Mesenchymal stem cell (in vitro differentiated cells and primary cell): ENCODE measurements around the gene AP3B1.
A peak's percentile ranks its signal among the peaks of the same experiment; 100 is the strongest.

Source experiments
- DNase-seq: peaks from one replicate; pipeline ENCODE4 v3.0.0-alpha.2; 2013
- H2AFZ ChIP-seq: one replicate; pipeline ENCODE4 v1.6.1; 2013; ENCODE audit warnings: low read depth, mild to moderate bottlenecking, control low read depth, inconsistent platforms, low read length, moderate library complexity
- H2AK5ac ChIP-seq: 2 replicates; pipeline ENCODE4 v1.6.1; 2013; ENCODE audit warnings: low read length, moderate library complexity, mild to moderate bottlenecking, inconsistent platforms; ENCODE audit not compliant: severe bottlenecking
- H2BK120ac ChIP-seq: one replicate; pipeline ENCODE4 v1.6.1; 2013; ENCODE audit warnings: low read depth, mild to moderate bottlenecking, inconsistent platforms, low read length, moderate library complexity
- H2BK12ac ChIP-seq, 2 experiments: one replicate each; pipeline ENCODE4 v1.6.1; 2013; ENCODE audit warnings: inconsistent platforms in 2 of 2, low read length in 2 of 2, mild to moderate bottlenecking in 2 of 2, moderate library complexity in 2 of 2, control low read depth in 1 of 2
- H2BK15ac ChIP-seq: one replicate; pipeline ENCODE4 v1.6.1; 2013; ENCODE audit warnings: mild to moderate bottlenecking, low read depth, inconsistent platforms; ENCODE audit not compliant: poor library complexity, severe bottlenecking
- H2BK5ac ChIP-seq: 2 replicates; pipeline ENCODE4 v1.6.1; 2013; ENCODE audit warnings: low read depth, mild to moderate bottlenecking, low read length, control low read depth, inconsistent platforms; ENCODE audit not compliant: poor library complexity, severe bottlenecking
- H3K14ac ChIP-seq, 2 experiments: one replicate each; pipeline ENCODE4 v1.6.1; 2013; ENCODE audit warnings: inconsistent platforms in 2 of 2, low read length in 2 of 2, control low read depth in 1 of 2, mild to moderate bottlenecking in 1 of 2, moderate library complexity in 1 of 2
- H3K18ac ChIP-seq, 2 experiments: one replicate each; pipeline ENCODE4 v1.6.1; 2013; ENCODE audit warnings: inconsistent platforms in 2 of 2, low read length in 2 of 2, control low read depth in 1 of 2, low read depth in 1 of 2, mild to moderate bottlenecking in 1 of 2
- H3K23ac ChIP-seq, 2 experiments: one replicate each; pipeline ENCODE4 v1.6.1; 2013; ENCODE audit warnings: inconsistent platforms in 2 of 2, low read length in 2 of 2, mild to moderate bottlenecking in 2 of 2, moderate library complexity in 2 of 2, control low read depth in 1 of 2
- H3K27ac ChIP-seq: 2 replicates; pipeline ENCODE4 v1.5.1; 2013; ENCODE audit warnings: mild to moderate bottlenecking, moderate library complexity, low read length, control low read depth, inconsistent platforms; ENCODE audit not compliant: poor library complexity, severe bottlenecking
- H3K27me3 ChIP-seq, 2 experiments: 2 replicates each; pipeline versions ENCODE4 v1.6.1 to v1.7.0; 2013; ENCODE audit warnings: low read length in 2 of 2, mild to moderate bottlenecking in 2 of 2, moderate library complexity in 2 of 2, control low read depth in 1 of 2, inconsistent platforms in 1 of 2; ENCODE audit not compliant: control insufficient read depth in 1 of 2, insufficient read depth in 1 of 2
- H3K36me3 ChIP-seq, 2 experiments: 2 replicates each; pipeline versions ENCODE4 v1.6.1 to v1.7.0; 2013; ENCODE audit warnings: low read length in 2 of 2, control low read depth in 1 of 2, inconsistent platforms in 1 of 2, low read depth in 1 of 2, mild to moderate bottlenecking in 1 of 2; ENCODE audit not compliant: insufficient read depth in 2 of 2, control insufficient read depth in 1 of 2
- H3K4ac ChIP-seq, 2 experiments: one replicate each; pipeline ENCODE4 v1.6.1; 2013; ENCODE audit warnings: inconsistent platforms in 2 of 2, low read length in 2 of 2, mild to moderate bottlenecking in 2 of 2, moderate library complexity in 2 of 2, control low read depth in 1 of 2, low read depth in 1 of 2
- H3K4me1 ChIP-seq: 2 replicates; pipeline ENCODE4 v1.6.1; 2013; ENCODE audit warnings: low read depth, low read length, control low read depth; ENCODE audit not compliant: control insufficient read depth, insufficient read depth
- H3K4me2 ChIP-seq: 2 replicates; pipeline ENCODE4 v1.6.1; 2013; ENCODE audit warnings: low read length, mild to moderate bottlenecking, inconsistent platforms; ENCODE audit not compliant: poor library complexity, severe bottlenecking
- H3K4me3 ChIP-seq, 2 experiments: 2 replicates each; pipeline versions ENCODE4 v1.5.1 to v1.7.0; 2013; ENCODE audit warnings: low read length in 2 of 2, mild to moderate bottlenecking in 2 of 2, control low read depth in 1 of 2, low read depth in 1 of 2; ENCODE audit not compliant: insufficient read depth in 1 of 2
- H3K79me1 ChIP-seq: replicated peaks from 2 replicates; pipeline ENCODE4 v1.6.1; 2013; ENCODE audit warnings: mild to moderate bottlenecking, control low read depth, low read length, inconsistent platforms; ENCODE audit not compliant: poor library complexity, severe bottlenecking
- H3K9ac ChIP-seq: 2 replicates; pipeline ENCODE4 v1.7.0; 2013; ENCODE audit warnings: mild to moderate bottlenecking, low read length, moderate library complexity
- H3K9me3 ChIP-seq: 2 replicates; pipeline ENCODE4 v1.7.0; 2013; ENCODE audit warnings: mild to moderate bottlenecking, low read length; ENCODE audit not compliant: control insufficient read depth
- H4K8ac ChIP-seq: one replicate; pipeline ENCODE4 v1.6.1; 2013; ENCODE audit warnings: inconsistent platforms, mild to moderate bottlenecking, low read length, moderate library complexity
- H4K91ac ChIP-seq: one replicate; pipeline ENCODE4 v1.6.1; 2013; ENCODE audit warnings: mild to moderate bottlenecking, low read length, inconsistent platforms
- WGBS: methylation state at CpG from one replicate; pipeline ENCODE4 v1.1.7; 2013; ENCODE audit warnings: mixed read lengths; 5-methylcytosine and 5-hydroxymethylcytosine counted together

AP3B1 gene

DNA sequence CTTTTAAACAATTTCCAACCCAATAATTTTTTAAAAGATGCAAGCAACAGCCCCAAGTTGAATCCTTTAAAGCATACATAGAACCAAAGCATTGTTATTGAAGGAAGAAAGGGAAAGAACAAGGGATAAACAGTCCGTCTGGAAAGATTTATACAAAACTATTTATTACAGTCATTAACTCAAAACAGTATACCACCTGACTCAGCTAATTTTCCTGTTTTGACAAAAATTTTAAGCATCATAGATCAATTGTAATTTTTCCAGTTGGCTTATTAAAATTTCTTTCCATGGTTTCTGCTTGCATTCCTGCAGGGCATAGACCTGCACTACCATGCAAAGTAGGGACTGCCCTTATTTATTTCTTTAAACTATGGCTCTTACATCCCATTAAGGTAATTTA is 29.9 kb downstream of the AP3B1 start:
- Histone ChIP-seq H3K4ac (no peak overlapping the region), H3K9me3 (no peaks in the 10 kb centered on the region), H2BK12ac (no peak overlapping the region), H2BK15ac (no peak overlapping the region), H3K27ac (no peak overlapping the region), H2AFZ (no peak overlapping the region), H2BK120ac (no peak overlapping the region), H3K36me3 (peaks cover 0 to 55% of the 10 kb centered on the region in 2 experiments), H2BK5ac (no peak overlapping the region), H3K4me1 (no peaks in the 10 kb centered on the region), H3K23ac (no peak overlapping the region), H2AK5ac (no peak overlapping the region), H3K4me3 (no peak overlapping the region), H3K27me3 (no peaks in the 10 kb centered on the region), H3K9ac (no peak overlapping the region), H3K14ac (no peak overlapping the region), H4K91ac (no peak overlapping the region), H3K18ac (no peak overlapping the region), H3K4me2 (no peak overlapping the region), H4K8ac (no peak overlapping the region), H3K79me1 (peaks cover 8% of the 10 kb centered on the region)
- DNase-seq = no peak
- WGBS = no CpG with 5 or more reads among the region's 1 CpG

DNA sequence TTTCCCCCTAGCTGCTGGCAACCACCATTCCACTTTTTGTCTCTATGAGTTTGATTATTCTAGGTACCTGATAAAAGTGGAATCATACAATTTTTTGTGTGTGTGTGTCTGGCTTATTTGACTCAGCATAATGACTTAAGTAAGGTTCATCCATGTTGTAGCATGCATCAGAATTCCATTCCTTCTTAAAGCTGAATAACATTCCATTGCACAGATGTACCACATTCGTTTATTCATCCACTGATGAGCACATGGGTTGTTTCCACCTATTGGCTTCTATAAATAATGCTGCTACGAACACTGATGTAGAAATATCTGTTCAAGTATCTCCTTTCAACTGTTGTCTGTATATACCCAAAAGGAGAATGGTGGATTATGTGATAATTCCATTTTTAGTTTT is 33.7 kb downstream of the AP3B1 start:
- no peak overlapping the region for H3K4me2 ChIP-seq
- H3K27ac ChIP-seq = no peak overlapping the region
- peaks cover 0 to 55% of the 10 kb centered on the region in 2 experiments for H3K36me3 ChIP-seq
- H2AFZ ChIP-seq = no peak overlapping the region
- no peak overlapping the region for H3K14ac ChIP-seq
- no peak overlapping the region for H2AK5ac ChIP-seq
- H2BK5ac ChIP-seq = no peak overlapping the region
- H4K91ac ChIP-seq = no peak overlapping the region
- no peaks in the 10 kb centered on the region for H3K27me3 ChIP-seq
- no peak overlapping the region for H4K8ac ChIP-seq
- peaks cover 8% of the 10 kb centered on the region for H3K79me1 ChIP-seq
- H3K4ac ChIP-seq = no peak overlapping the region
- H3K23ac ChIP-seq = no peak overlapping the region
- H3K9ac ChIP-seq = no peak overlapping the region
- H3K18ac ChIP-seq = no peak overlapping the region
- WGBS = 85% methylated on average over 1 of the region's 2 CpGs
- no peaks in the 10 kb centered on the region for H3K9me3 ChIP-seq
- H2BK120ac ChIP-seq = no peak overlapping the region
- H2BK15ac ChIP-seq = no peak overlapping the region
- no peak overlapping the region for H2BK12ac ChIP-seq
- peak; percentile 23 for DNase-seq
- no peak overlapping the region for H3K4me3 ChIP-seq
- no peaks in the 10 kb centered on the region for H3K4me1 ChIP-seq

DNA sequence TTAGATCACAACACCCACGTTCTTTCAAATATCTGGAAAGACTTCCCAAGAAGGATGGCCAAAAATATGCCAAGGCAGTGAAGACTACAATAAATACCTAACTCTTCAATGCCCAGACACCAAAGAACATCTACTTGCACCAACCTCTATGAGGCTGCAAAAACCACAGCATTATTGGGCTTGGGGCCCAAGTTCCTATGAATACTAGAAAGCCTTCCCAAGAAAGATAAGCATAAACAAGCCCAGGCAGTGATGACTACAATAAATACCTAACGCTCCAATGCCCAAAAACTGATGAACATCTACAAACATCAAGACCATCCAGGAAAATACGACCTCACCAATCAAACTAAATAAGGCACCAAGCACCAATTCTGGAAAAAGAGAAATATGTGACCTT is 41.3 kb downstream of the AP3B1 start:
- Histone ChIP-seq H2AFZ (no peak overlapping the region), H3K14ac (no peak overlapping the region), H3K23ac (no peak overlapping the region), H3K27me3 (no peaks in the 10 kb centered on the region), H3K4me2 (no peak overlapping the region), H3K36me3 (peaks cover 3 to 7% of the 10 kb centered on the region in 2 experiments), H2BK12ac (no peak overlapping the region), H2BK15ac (no peak overlapping the region), H2BK5ac (no peak overlapping the region), H4K91ac (no peak overlapping the region), H3K27ac (no peak overlapping the region), H3K9ac (no peak overlapping the region), H3K4ac (no peak overlapping the region), H3K4me1 (no peaks in the 10 kb centered on the region), H3K18ac (no peak overlapping the region), H2BK120ac (no peak overlapping the region), H2AK5ac (no peak overlapping the region), H3K79me1 (peaks cover 25% of the 10 kb centered on the region), H4K8ac (no peak overlapping the region), H3K4me3 (no peak overlapping the region), H3K9me3 (no peaks in the 10 kb centered on the region)
- 96% methylated on average over 3 of the region's 3 CpGs for WGBS
- DNase-seq = no peak

DNA sequence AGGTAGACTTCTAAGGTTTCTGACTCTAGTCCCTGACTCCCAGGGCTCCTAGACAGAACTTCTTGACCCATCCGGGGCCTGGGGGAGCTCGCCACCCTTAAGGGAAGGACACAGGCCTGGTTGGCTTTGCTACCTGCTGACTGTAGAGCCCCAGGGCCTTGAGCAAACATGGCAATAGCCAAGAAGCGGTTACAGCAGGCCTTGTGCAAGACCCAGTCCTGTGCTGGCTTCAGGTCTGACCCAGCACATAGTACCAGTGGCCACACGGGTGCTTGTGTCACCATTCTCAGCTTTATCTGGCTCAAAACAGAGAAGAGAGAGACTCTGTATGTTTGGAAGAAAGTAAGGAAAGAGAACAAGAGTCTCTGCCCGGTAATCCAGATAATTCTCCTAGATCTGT is 41.8 kb downstream of the AP3B1 start:
- no peak overlapping the region for H4K8ac ChIP-seq

More for the DNA sequence above, 41.8 kb downstream of the AP3B1 start:
- Histone ChIP-seq H2BK120ac (no peak overlapping the region), H3K4me1 (no peaks in the 10 kb centered on the region), H2AK5ac (no peak overlapping the region), H3K4me2 (no peak overlapping the region), H3K27me3 (no peaks in the 10 kb centered on the region), H3K14ac (no peak overlapping the region), H3K9ac (no peak overlapping the region), H2BK12ac (no peak overlapping the region), H3K79me1 (peaks cover 25% of the 10 kb centered on the region), H3K4me3 (no peak overlapping the region), H3K18ac (no peak overlapping the region), H2AFZ (no peak overlapping the region), H3K27ac (no peak overlapping the region), H3K36me3 (peaks cover 3 to 5% of the 10 kb centered on the region in 2 experiments), H3K9me3 (no peaks in the 10 kb centered on the region), H4K91ac (no peak overlapping the region), H2BK15ac (no peak overlapping the region), H2BK5ac (no peak overlapping the region), H3K23ac (no peak overlapping the region), H3K4ac (no peak overlapping the region)
- 97% methylated on average over 5 of the region's 5 CpGs for WGBS
- no peak for DNase-seq
